H1 (cell line): Measurements from ENCODE around the gene AGBL1. TPM values are rescaled to one million over a fixed set of nuclear protein-coding genes. Genes with fewer than 3 reads are reported as not detected.

Source experiments
- CTCF ChIA-PET: fragments of 300-600 bp; sonication (Branson Sonifier 250); formaldehyde crosslinking; loops from one replicate; lab custom pipeline; 2021; ENCODE audit not compliant: partially characterized antibody; lab: Charles Lee
- POLR2A ChIA-PET: fragments of 300-600 bp; sonication (Branson Sonifier 250); formaldehyde crosslinking; loops from one replicate; lab custom pipeline; 2021; ENCODE audit warnings: inconsistent platforms; ENCODE audit not compliant: partially characterized antibody; lab: Charles Lee
- DNase-seq, 2 experiments: peaks; one replicate each; pipeline versions ENCODE4 v3.0.0 to v3.0.0-alpha.2; 2010 to 2022; ENCODE audit warnings: low spot score in 2 of 2, low read depth in 1 of 2, mixed read lengths in 1 of 2
- FAIRE-seq: peaks from 2 replicates; lab custom pipeline; 2011; peaks lifted over from hg19 to GRCh38; lab: Jason Lieb, UNC
- H2AFZ ChIP-seq: 2 replicates; pipeline ENCODE4 v1.8.1; 2012; ENCODE audit warnings: low read length, inconsistent platforms
- H2AK5ac ChIP-seq: 2 replicates; pipeline ENCODE4 v1.6.1; 2013; ENCODE audit warnings: low read depth, low read length
- H2BK120ac ChIP-seq: replicated peaks from 2 replicates; pipeline ENCODE3; 2013; ENCODE audit warnings: low read depth, low read length, inconsistent platforms
- H2BK12ac ChIP-seq: 2 replicates; pipeline ENCODE4 v1.6.1; 2013; ENCODE audit warnings: low read depth, low read length
- H2BK15ac ChIP-seq: 2 replicates; pipeline ENCODE4 v1.6.1; 2013; ENCODE audit warnings: low read length
- H2BK20ac ChIP-seq: 2 replicates; pipeline ENCODE4 v1.6.1; 2013; ENCODE audit warnings: low read length
- H2BK5ac ChIP-seq: 2 replicates; pipeline ENCODE4 v1.6.1; 2013; ENCODE audit warnings: low read depth, low read length
- H3K14ac ChIP-seq: 2 replicates; pipeline ENCODE4 v1.6.1; 2013; ENCODE audit warnings: inconsistent platforms; ENCODE audit not compliant: insufficient read length
- H3K18ac ChIP-seq: 2 replicates; pipeline ENCODE4 v1.6.1; 2013; ENCODE audit warnings: low read length; ENCODE audit errors: extremely low read depth
- H3K23ac ChIP-seq: 2 replicates; pipeline ENCODE4 v1.6.1; 2013; ENCODE audit warnings: inconsistent platforms; ENCODE audit not compliant: insufficient read length
- H3K23me2 ChIP-seq: 2 replicates; pipeline ENCODE4 v1.6.1; 2013; ENCODE audit warnings: low read depth, low read length
- H3K27ac ChIP-seq: 2 replicates; pipeline ENCODE4 v1.6.1; 2011; ENCODE audit warnings: low read depth, low read length, inconsistent platforms
- H3K27me3 ChIP-seq, 4 experiments: replicated peaks in 1 of 4; 1 replicate in 1 of 4; 2 replicates in 3 of 4; pipeline versions ENCODE4 v1.6.1 to v1.8.1; 2011 to 2013; ENCODE audit warnings: low read length in 3 of 4, mild to moderate bottlenecking in 3 of 4, inconsistent platforms in 2 of 4, mixed read lengths in 2 of 4, moderate library complexity in 1 of 4; ENCODE audit not compliant: control insufficient read depth in 3 of 4, insufficient read depth in 3 of 4; ENCODE audit errors: extremely low read depth in 1 of 4
- H3K36me3 ChIP-seq, 4 experiments: 2 replicates each; pipeline versions ENCODE4 v1.6.1 to v1.8.1; 2011 to 2013; ENCODE audit warnings: mild to moderate bottlenecking in 4 of 4, low read length in 3 of 4, moderate library complexity in 2 of 4, control low read depth in 1 of 4, inconsistent platforms in 1 of 4; ENCODE audit not compliant: insufficient read depth in 4 of 4, control insufficient read depth in 2 of 4
- H3K4ac ChIP-seq: replicated peaks from 2 replicates; pipeline ENCODE3; 2013; ENCODE audit warnings: low read length, low read depth, mixed read lengths, inconsistent platforms; ENCODE audit not compliant: insufficient read length
- H3K4me1 ChIP-seq, 4 experiments: replicated peaks in 1 of 4; 1 replicate in 1 of 4; 2 replicates in 3 of 4; pipeline versions ENCODE4 v1.6.1 to v1.8.1; 2011 to 2013; ENCODE audit warnings: low read length in 3 of 4, inconsistent platforms in 2 of 4, mixed read lengths in 1 of 4; ENCODE audit not compliant: insufficient read depth in 4 of 4, control insufficient read depth in 3 of 4
- H3K4me2 ChIP-seq, 2 experiments: 2 replicates each; pipeline versions ENCODE4 v1.6.1 to v1.8.1; 2011 to 2013; ENCODE audit warnings: low read depth in 2 of 2, low read length in 2 of 2, control low read depth in 1 of 2, inconsistent platforms in 1 of 2, mild to moderate bottlenecking in 1 of 2; ENCODE audit not compliant: insufficient read depth in 1 of 2
- H3K4me3 ChIP-seq, 4 experiments: fragments of 200-600, 300-600 bp in 1 of 4; sonication (generic), shearing (Covaris generic), sonication (Bioruptor Twin) in 1 of 4; 2 replicates each; pipeline versions ENCODE4 v1.5.1 to v1.8.1; 2011 to 2016; ENCODE audit warnings: low read length in 4 of 4, low read depth in 3 of 4, control low read depth in 2 of 4, inconsistent platforms in 2 of 4, mild to moderate bottlenecking in 2 of 4, mixed read lengths in 1 of 4, moderate library complexity in 1 of 4; ENCODE audit not compliant: insufficient read depth in 2 of 4; ENCODE audit errors: extremely low read depth in 1 of 4
- H3K56ac ChIP-seq: replicated peaks from 2 replicates; pipeline ENCODE3; 2013; ENCODE audit warnings: low read depth, mild to moderate bottlenecking, mixed read lengths, low read length, inconsistent platforms; ENCODE audit not compliant: insufficient read length
- H3K79me1 ChIP-seq: 2 replicates; pipeline ENCODE4 v1.6.1; 2013; ENCODE audit warnings: low read depth, low read length, control low read depth
- H3K79me2 ChIP-seq, 2 experiments: 2 replicates each; pipeline versions ENCODE4 v1.6.1 to v1.8.1; 2012 to 2013; ENCODE audit warnings: low read length in 2 of 2, mild to moderate bottlenecking in 2 of 2, inconsistent platforms in 1 of 2; ENCODE audit not compliant: insufficient read depth in 2 of 2, control insufficient read depth in 1 of 2
- H3K9ac ChIP-seq, 4 experiments: replicated peaks in 1 of 4; 1 replicate in 1 of 4; 2 replicates in 3 of 4; pipeline versions ENCODE4 v1.6.1 to v1.8.1; 2011 to 2013; ENCODE audit warnings: low read depth in 3 of 4, low read length in 3 of 4, control low read depth in 2 of 4, mild to moderate bottlenecking in 2 of 4, moderate library complexity in 2 of 4, inconsistent platforms in 1 of 4; ENCODE audit errors: extremely low read depth in 1 of 4
- H3K9me3 ChIP-seq, 2 experiments: 2 replicates each; pipeline versions ENCODE4 v1.6.1 to v1.8.1; 2012 to 2013; ENCODE audit warnings: mild to moderate bottlenecking in 2 of 2, moderate library complexity in 2 of 2, control low read depth in 1 of 2, inconsistent platforms in 1 of 2, low read depth in 1 of 2, low read length in 1 of 2, mixed read lengths in 1 of 2; ENCODE audit not compliant: insufficient read depth in 2 of 2
- H4K20me1 ChIP-seq, 2 experiments: replicated peaks in 1 of 2; 2 replicates each; pipeline versions ENCODE3 to v1.8.1; 2011 to 2013; ENCODE audit warnings: inconsistent platforms in 2 of 2, low read length in 2 of 2, mild to moderate bottlenecking in 1 of 2; ENCODE audit not compliant: insufficient read depth in 2 of 2, control insufficient read depth in 1 of 2
- H4K5ac ChIP-seq: 2 replicates; pipeline ENCODE4 v1.6.1; 2013; ENCODE audit warnings: low read length, low read depth, mixed read lengths, inconsistent platforms; ENCODE audit not compliant: insufficient read length
- H4K8ac ChIP-seq: 2 replicates; pipeline ENCODE4 v1.8.0; 2013; ENCODE audit warnings: mild to moderate bottlenecking, moderate library complexity, low read length, inconsistent platforms; ENCODE audit not compliant: insufficient read depth; ENCODE audit errors: extremely low read depth
- H4K91ac ChIP-seq: replicated peaks from 2 replicates; pipeline ENCODE3; 2013; ENCODE audit warnings: low read length, mixed read lengths, inconsistent platforms; ENCODE audit not compliant: insufficient read length
- CBX5 ChIP-seq: fragments of 300-800, 300-1000 bp; sonication (generic); IDR thresholded peaks from 2 replicates; pipeline ENCODE4 v1.7.1; 2016; ENCODE audit warnings: antibody characterized with exemption, low read length, low read depth
- GABPA ChIP-seq: IDR thresholded peaks from 2 replicates; pipeline ENCODE4 v1.6.1; 2011; ENCODE audit warnings: mild to moderate bottlenecking, low read length, moderate library complexity, borderline replicate concordance; ENCODE audit not compliant: insufficient read depth
- MAFK ChIP-seq: IDR thresholded peaks from 2 replicates; pipeline ENCODE4 v1.6.1; 2012; ENCODE audit warnings: low read depth, mild to moderate bottlenecking, improper control_type of control experiment, low read length
- SP2 ChIP-seq: IDR thresholded peaks from 2 replicates; pipeline ENCODE4 v1.6.1; 2012; ENCODE audit warnings: mild to moderate bottlenecking, low read length, inconsistent platforms
- WGBS, 2 experiments: shearing (Covaris generic) in 1 of 2; methylation state at CpG; one replicate each; pipeline versions ENCODE4 v1.1.6 to v1.1.7; 2013 to 2015; ENCODE audit warnings: low lambda C conversion rate in 2 of 2, mixed read lengths in 2 of 2, inconsistent platforms in 1 of 2, low coverage in 1 of 2, missing lambda C conversion rate in 1 of 2; ENCODE audit not compliant: insufficient replicate concordance in 2 of 2, insufficient coverage in 1 of 2, insufficient read length in 1 of 2; ENCODE audit errors: extremely low coverage in 1 of 2, missing lambda C conversion rate in 1 of 2; 5-methylcytosine and 5-hydroxymethylcytosine counted together
- polyA plus RNA-seq, 7 experiments: library from polyadenylated mRNA; depleted of rRNA in 3 of 7; stranded (reverse) in 5 of 7; unstranded in 2 of 7; fragments of >200 nt in 5 of 7; fragments of 200-250 nt in 2 of 7; gene quantifications; 1 replicate in 5 of 7; 2 replicates in 1 of 7; 4 replicates in 1 of 7; pipeline versions ENCODE4 v1.2.1 to v1.2.3, GENCODE V29; 2011 to 2013; ENCODE audit warnings: missing spikeins in 2 of 7, mixed read lengths in 2 of 7
- total RNA-seq: library from RNA; stranded (reverse); fragmentation: NEBNext Ultra II Directional; extraction: Animal tissue kit (Norgen Biotek cat#: 25700); gene quantifications from 2 replicates; pipeline ENCODE4 v1.2.1, GENCODE V29; 2021

The AGBL1 gene
- total and polyA plus RNA-seq, 2 of the 8 experiments (the other 6 are each of a cell fraction or from before 2014, with no cell fraction given), result not detected

DNA sequence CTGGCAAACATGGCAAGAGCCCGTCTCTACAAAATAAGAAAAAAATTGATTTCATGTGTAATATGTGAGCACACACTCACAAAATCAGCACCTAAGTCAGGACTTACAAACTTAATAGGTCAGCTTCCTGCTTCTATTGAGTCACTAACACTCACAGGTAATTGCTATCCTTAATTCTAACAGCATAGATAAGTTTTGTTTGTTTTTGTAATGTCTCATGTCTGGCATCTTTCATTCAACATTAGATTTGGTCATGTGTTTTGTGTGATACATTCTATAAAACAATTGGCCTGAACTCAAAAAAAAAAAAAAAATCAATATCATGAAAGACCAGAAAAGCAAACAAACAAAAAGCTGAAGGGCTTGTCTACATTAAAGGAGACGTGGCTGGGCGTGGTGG, 564.7 kb downstream of the AGBL1 start:
- no peak for FAIRE-seq

More for the DNA sequence above, 564.7 kb downstream of the AGBL1 start:
- Histone ChIP-seq H3K4me3 (no peak overlapping the region), H3K4me1 (no peaks in the 10 kb centered on the region), H3K4ac (no peak overlapping the region), H3K27me3 (no peaks in the 10 kb centered on the region), H2BK15ac (no peak overlapping the region), H4K5ac (no peak overlapping the region), H2BK120ac (no peak overlapping the region), H4K8ac (no peak overlapping the region), H3K9ac (no peak overlapping the region), H3K79me1 (no peaks in the 10 kb centered on the region), H2AK5ac (no peak overlapping the region), H2BK20ac (no peak overlapping the region), H3K36me3 (no peaks in the 10 kb centered on the region), H4K91ac (no peak overlapping the region), H3K79me2 (no peaks in the 10 kb centered on the region), H4K20me1 (no peaks in the 10 kb centered on the region), H3K4me2 (no peak overlapping the region), H3K27ac (no peak overlapping the region), H2AFZ (no peak overlapping the region), H3K14ac (no peak overlapping the region), H3K9me3 (no peaks in the 10 kb centered on the region), H3K23ac (no peak overlapping the region), H3K23me2 (peaks cover 3% of the 10 kb centered on the region; the same call in 1 of the 2 replicates), H3K18ac (no peak overlapping the region), H2BK12ac (no peak overlapping the region), H2BK5ac (no peak overlapping the region), H3K56ac (no peak overlapping the region)
- ChIA-PET POLR2A (no interaction called here), CTCF (interaction anchor here (1.6 kb wide), 1 partner anchor 20 kb away, joined by 6 read pairs; no protein-coding TSS in a partner anchor)
- 96% methylated on average over 3 of the region's 3 CpGs; no CpG with 5 or more reads in 1 of the 2 experiments for WGBS, 2 experiments
- TF ChIP-seq SP2 (no peak), GABPA (no peak), CBX5 (no peak), MAFK (no peak)
- DNase-seq, result no peak
